Measurements from ENCODE around the gene SORCS2. TPM values are rescaled to one million over a fixed set of nuclear protein-coding genes. Genes with fewer than 3 reads are reported as not detected.

Gene SORCS2
- total RNA-seq, 1 experiment from 2014 or later: 4.1 TPM

GRCh38 chr4:7299010-7299907 lies 106.9 kb downstream of the SORCS2 start:
- Histone ChIP-seq H4K20me1 (ENCODE audit: low read length) (no peaks in the 10 kb centered on the region), H3K27ac (ENCODE audit: low read length) (no peak overlapping the region), H3K79me2 (ENCODE audit: low read length) (no peaks in the 10 kb centered on the region), H3K9me2 (replicated peaks; ENCODE audit: low read length) (no peaks in the 10 kb centered on the region), H3K27me3 (ENCODE audit: low read length) (no peaks in the 10 kb centered on the region), H3F3A (ENCODE audit: low read length, unreplicated experiment) (no peaks in the 10 kb centered on the region), H3K9ac (ENCODE audit: low read length) (no peak overlapping the region), H3K9me3 (ENCODE audit: low read length) (no peaks in the 10 kb centered on the region), H3K4me1 (ENCODE audit: insufficient read depth, low read length) (no peaks in the 10 kb centered on the region), H2AFZ (ENCODE audit: low read length) (no peak overlapping the region), H3K4me3 (ENCODE audit: low read length) (no peak overlapping the region), H3K4me2 (ENCODE audit: low read length) (no peak overlapping the region), H3K36me3 (ENCODE audit: low read depth, low read length) (no peaks in the 10 kb centered on the region)
- no peak for DNase-seq
- ChIA-PET CTCF (no interaction called here), POLR2A (ENCODE audit: unreplicated experiment) (no interaction called here)
- TF ChIP-seq EZH2 (IDR thresholded peaks at IDR 0.05; ENCODE audit: low read length, unreplicated experiment): no peak
- TF ChIP-seq EZH2phosphoT487 (IDR thresholded peaks at IDR 0.05; ENCODE audit: borderline replicate concordance, low read length): no peak
- no peak for TF ChIP-seq CTCF (conservative IDR thresholded peaks at IDR 0.05; ENCODE audit: low read depth, low read length)
- intact Hi-C loops (cut with micrococcal nuclease): no loop called here
- ATAC-seq: no peak
- no TSS peak for BruUV-seq (replicated peaks)

GRCh38 chr4:7299908-7300710 lies 107.8 kb downstream of the SORCS2 start:
- Histone ChIP-seq H3K9me2 (replicated peaks; ENCODE audit: low read length) (no peaks in the 10 kb centered on the region), H3K36me3 (ENCODE audit: low read depth, low read length) (no peaks in the 10 kb centered on the region), H3K79me2 (ENCODE audit: low read length) (no peaks in the 10 kb centered on the region), H3K4me2 (ENCODE audit: low read length) (no peak overlapping the region), H3K4me1 (ENCODE audit: insufficient read depth, low read length) (no peaks in the 10 kb centered on the region), H3K9me3 (ENCODE audit: low read length) (no peaks in the 10 kb centered on the region), H4K20me1 (ENCODE audit: low read length) (no peaks in the 10 kb centered on the region), H3F3A (ENCODE audit: low read length, unreplicated experiment) (no peaks in the 10 kb centered on the region), H3K4me3 (ENCODE audit: low read length) (no peak overlapping the region), H2AFZ (ENCODE audit: low read length) (no peak overlapping the region), H3K27ac (ENCODE audit: low read length) (no peak overlapping the region), H3K27me3 (ENCODE audit: low read length) (no peaks in the 10 kb centered on the region), H3K9ac (ENCODE audit: low read length) (no peak overlapping the region)
- ChIA-PET POLR2A (ENCODE audit: unreplicated experiment) (no interaction called here), CTCF (no interaction called here)
- no peak for TF ChIP-seq CTCF (conservative IDR thresholded peaks at IDR 0.05; ENCODE audit: low read depth, low read length)
- ATAC-seq (no peak), DNase-seq (no peak)
- BruUV-seq (replicated peaks): no TSS peak
- intact Hi-C loops (cut with micrococcal nuclease): no loop called here

GRCh38 chr4:7300711-7301095 lies 108.4 kb downstream of the SORCS2 start:
- Histone ChIP-seq H3K9ac (ENCODE audit: low read length) (no peak overlapping the region), H2AFZ (ENCODE audit: low read length) (no peak overlapping the region), H3K9me2 (replicated peaks; ENCODE audit: low read length) (no peaks in the 10 kb centered on the region), H3K4me1 (ENCODE audit: insufficient read depth, low read length) (no peaks in the 10 kb centered on the region), H3K9me3 (ENCODE audit: low read length) (no peaks in the 10 kb centered on the region), H3K36me3 (ENCODE audit: low read depth, low read length) (no peaks in the 10 kb centered on the region), H3K4me3 (ENCODE audit: low read length) (no peak overlapping the region), H3F3A (ENCODE audit: low read length, unreplicated experiment) (no peaks in the 10 kb centered on the region), H3K4me2 (ENCODE audit: low read length) (no peak overlapping the region), H3K27ac (ENCODE audit: low read length) (no peak overlapping the region), H3K27me3 (ENCODE audit: low read length) (no peaks in the 10 kb centered on the region), H4K20me1 (ENCODE audit: low read length) (no peaks in the 10 kb centered on the region), H3K79me2 (ENCODE audit: low read length) (no peaks in the 10 kb centered on the region)
- ChIA-PET CTCF (no interaction called here), POLR2A (ENCODE audit: unreplicated experiment) (no interaction called here)
- intact Hi-C loops (cut with micrococcal nuclease): no loop called here
- BruUV-seq (replicated peaks): no TSS peak
- no peak for ATAC-seq
- TF ChIP-seq EZH2 (IDR thresholded peaks at IDR 0.05; ENCODE audit: low read length, unreplicated experiment) (no peak), CTCF (conservative IDR thresholded peaks at IDR 0.05; ENCODE audit: low read depth, low read length) (no peak), EZH2phosphoT487 (IDR thresholded peaks at IDR 0.05; ENCODE audit: borderline replicate concordance, low read length) (no peak)
- no peak for DNase-seq

Data from PC-3 (cell line).